ENCODE measurements around the gene BAG1.

Gene BAG1

DNA sequence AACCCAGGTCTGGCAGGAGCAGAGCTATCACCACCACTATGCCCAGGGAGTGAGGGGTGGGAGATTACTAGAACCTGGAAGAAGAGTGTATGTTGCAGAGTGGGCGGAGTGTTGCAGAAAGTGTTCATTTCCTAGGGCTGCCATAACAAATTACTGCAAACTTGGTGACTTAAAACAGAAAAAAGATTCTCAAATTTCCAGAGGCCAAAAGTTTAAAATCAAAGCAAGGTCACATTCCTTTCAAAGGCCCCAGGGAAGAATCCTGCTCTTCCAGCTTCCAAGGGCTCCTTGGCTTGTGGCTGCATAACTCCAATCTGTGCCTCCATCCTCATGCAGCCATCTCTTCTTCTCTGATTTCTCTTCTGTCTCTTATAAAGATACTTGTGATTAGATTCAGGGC is 55.1 kb downstream of the BAG1 start:
- DNase-seq, result no peak

DNA sequence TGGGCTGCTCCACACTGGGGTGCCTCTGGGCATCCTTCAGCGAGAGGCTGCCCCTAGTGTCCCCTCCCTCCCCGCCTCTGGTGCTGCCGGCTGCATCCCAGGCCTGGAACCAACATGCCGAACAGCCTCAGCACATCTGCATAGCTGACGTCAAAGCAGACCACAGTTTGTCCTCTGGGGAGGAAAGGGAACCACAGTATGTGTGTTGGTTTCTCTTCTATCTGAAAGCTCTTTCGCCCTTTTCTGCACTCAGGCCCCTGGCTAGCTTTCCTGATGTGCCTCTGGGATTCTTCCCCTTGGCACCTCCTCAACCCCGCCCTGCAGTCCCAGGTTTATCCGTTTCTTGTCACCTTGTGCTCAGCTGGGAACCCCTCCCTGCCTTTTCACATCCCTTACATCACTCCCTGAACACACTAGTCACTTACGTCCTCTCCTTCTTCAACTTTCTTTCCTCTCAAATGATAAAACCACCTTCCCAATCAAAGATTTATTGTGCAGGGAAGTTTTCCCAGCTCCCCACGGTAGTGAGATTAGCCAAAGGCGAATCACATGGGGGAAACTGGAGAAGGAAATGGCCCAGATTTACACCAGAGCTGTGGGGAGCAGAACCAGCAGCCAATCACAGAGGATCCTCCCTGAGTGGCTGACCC is 61.8 kb downstream of the BAG1 start:
- DNase-seq, result no peak
